HG02798 (cell line): ENCODE measurements around the gene DUS1L.

Source experiments
- ATAC-seq: cut with Tn5 transposase; IDR thresholded peaks from one replicate; pipeline ENCODE4 v1.9.1; 2021; ENCODE audit warnings: mild to moderate bottlenecking; ENCODE audit not compliant: unreplicated experiment, poor library complexity

Gene DUS1L

GRCh38 chr17:82088838-82089722 lies 23.5 kb upstream of the DUS1L start:
- ATAC-seq, result no peak

GRCh38 chr17:82087961-82088837 lies 22.6 kb upstream of the DUS1L start:
- ATAC-seq, result no peak

GRCh38 chr17:82086941-82087906 lies 21.6 kb upstream of the DUS1L start:
- no peak for ATAC-seq

GRCh38 chr17:82085931-82086764 lies 20.5 kb upstream of the DUS1L start:
- ATAC-seq, result no peak

- no peak for ATAC-seq
Measured at GRCh38 chr17:82085031-82085861, 19.6 kb upstream of the DUS1L start.

GRCh38 chr17:82084373-82085030 lies 18.9 kb upstream of the DUS1L start:
- no peak for ATAC-seq

- ATAC-seq, result no peak
Measured at GRCh38 chr17:82083533-82084359, 18.1 kb upstream of the DUS1L start.

- no peak for ATAC-seq
Measured at GRCh38 chr17:82083009-82083408, 17.4 kb upstream of the DUS1L start.

- ATAC-seq, result no peak
Measured at GRCh38 chr17:82082456-82082855, 16.9 kb upstream of the DUS1L start.

GRCh38 chr17:82081966-82082365 lies 16.4 kb upstream of the DUS1L start:
- no peak for ATAC-seq

GRCh38 chr17:82081546-82081945 lies 15.9 kb upstream of the DUS1L start:
- no peak for ATAC-seq

- no peak for ATAC-seq
Measured at GRCh38 chr17:82080789-82081464, 15.3 kb upstream of the DUS1L start.

GRCh38 chr17:82080048-82080788 lies 14.6 kb upstream of the DUS1L start:
- ATAC-seq, result no peak

GRCh38 chr17:82079001-82079677 lies 13.5 kb upstream of the DUS1L start:
- no peak for ATAC-seq

GRCh38 chr17:82078433-82078832 lies 12.8 kb upstream of the DUS1L start:
- ATAC-seq, result no peak
